HG03565 (cell line): ENCODE results near the gene COL17A1.

Experiments used
- ATAC-seq: cut with Tn5 transposase; IDR thresholded peaks from one replicate; pipeline ENCODE4 v1.9.1; 2021; ENCODE audit warnings: mild to moderate bottlenecking, moderate library complexity; ENCODE audit not compliant: unreplicated experiment

Gene COL17A1

DNA sequence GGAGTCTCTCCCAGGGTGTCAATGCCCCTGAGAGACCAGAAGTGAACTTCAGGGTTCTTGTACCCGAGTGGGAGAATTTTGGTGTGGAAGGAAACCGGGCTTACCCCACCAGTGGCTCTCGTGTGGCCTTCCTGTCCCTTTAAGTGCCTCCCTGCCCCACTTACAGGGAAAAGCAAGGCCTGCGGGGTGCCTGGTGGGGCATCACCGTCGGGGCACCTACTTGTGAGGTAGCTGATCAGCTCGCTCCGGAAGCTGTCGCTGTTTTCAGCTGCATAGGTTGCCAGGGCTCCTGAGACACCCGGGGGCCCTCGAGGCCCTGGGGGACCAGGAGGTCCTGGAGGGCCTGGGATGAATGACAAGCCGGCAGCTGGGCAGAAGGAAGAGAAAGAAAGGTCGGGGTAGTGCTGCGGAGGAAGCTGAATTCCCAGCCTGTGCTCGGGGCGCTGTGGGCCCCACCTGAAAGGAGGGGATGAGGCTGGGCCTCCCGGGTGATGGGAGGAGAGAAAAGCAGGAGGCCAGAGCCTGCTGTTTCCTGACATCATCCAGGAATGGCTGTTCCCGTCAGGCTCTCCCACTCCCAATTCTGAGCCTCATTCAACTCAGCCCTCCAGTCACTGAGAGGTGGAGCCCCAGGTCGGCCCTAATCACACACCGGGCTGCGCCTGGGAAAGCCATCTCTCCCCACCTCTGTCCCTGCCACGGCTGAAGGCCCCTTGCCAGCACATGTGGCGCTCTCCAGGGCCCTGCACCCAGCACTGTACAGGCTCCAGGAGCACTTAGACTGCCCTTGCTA lies 51.1 kb downstream of the COL17A1 start:
- ATAC-seq = no peak

- ATAC-seq = no peak
These were observed 51.7 kb downstream of the COL17A1 start for GRCh38 chr10:104033966-104034365.

DNA sequence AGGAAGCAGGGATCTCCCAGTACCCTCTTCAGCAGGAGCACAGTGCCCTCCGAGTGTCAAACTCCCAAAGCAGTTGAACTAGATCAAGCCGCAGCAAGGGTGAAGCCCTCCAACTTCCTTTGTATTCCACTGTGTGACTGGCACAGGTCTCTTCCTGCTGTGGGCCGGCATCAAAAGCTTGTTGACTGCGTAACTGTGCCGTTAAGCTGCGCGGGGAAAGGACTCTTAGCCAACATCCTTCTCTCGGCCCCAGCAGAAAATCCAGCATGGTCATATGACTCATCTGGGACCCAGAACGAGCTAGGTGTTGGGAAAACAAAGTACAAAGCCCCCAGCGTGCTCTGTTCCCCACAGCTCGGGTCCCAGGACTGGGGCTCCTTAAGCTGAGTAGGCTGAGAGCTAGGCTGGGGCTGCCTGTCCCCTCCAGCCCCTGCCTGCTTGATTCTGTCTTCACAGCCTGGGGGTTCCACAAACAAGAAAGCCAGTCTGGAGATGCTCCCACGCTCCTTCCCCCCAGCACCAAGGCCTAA lies 52.2 kb downstream of the COL17A1 start:
- no peak for ATAC-seq

GRCh38 chr10:104032144-104032775 lies 53.4 kb downstream of the COL17A1 start:
- ATAC-seq = no peak

DNA sequence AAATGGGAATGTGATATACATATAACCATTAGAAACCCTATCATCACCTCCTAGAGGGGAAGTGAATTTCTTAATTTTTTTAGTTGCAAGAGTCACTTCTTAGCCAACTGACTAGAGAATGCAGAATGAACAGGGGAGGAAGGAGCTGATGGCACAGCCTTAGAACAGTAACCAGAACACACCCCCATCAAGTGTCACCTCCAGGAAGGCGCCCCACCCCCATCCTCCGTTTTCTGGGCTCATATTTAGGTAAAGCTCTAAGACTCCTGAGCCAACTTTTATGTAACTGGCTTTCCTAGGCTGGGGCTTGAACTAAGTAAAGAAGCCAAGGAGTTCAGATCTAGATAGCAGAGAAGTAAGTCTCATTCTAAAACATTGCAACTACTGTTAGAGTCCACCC lies 54.0 kb downstream of the COL17A1 start:
- ATAC-seq = no peak

- no peak for ATAC-seq
These were observed 56.2 kb downstream of the COL17A1 start for GRCh38 chr10:104029521-104029860.

- ATAC-seq = no peak
These were observed 56.7 kb downstream of the COL17A1 start for GRCh38 chr10:104028823-104029520.

- ATAC-seq = no peak
These were observed 57.5 kb downstream of the COL17A1 start for GRCh38 chr10:104028146-104028545.

DNA sequence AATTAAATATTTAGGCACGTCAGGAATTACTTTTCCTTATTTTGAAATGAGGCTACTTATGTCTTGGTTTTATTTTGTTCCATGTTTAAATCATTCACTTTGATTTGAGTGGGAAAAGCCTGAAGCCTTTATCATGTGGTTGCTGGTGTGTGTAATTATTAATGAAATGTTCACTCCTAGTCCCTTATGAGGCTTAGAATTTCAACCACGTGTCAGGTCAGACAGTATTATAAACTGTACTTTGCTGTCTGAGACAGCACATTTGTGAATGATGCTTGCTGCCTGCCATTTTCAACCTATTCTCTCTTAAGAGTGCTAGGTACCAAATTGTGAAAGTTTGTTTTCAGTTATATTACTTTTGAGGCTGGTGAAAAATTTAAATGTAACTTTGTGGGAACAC lies 58.9 kb downstream of the COL17A1 start:
- ATAC-seq = no peak

DNA sequence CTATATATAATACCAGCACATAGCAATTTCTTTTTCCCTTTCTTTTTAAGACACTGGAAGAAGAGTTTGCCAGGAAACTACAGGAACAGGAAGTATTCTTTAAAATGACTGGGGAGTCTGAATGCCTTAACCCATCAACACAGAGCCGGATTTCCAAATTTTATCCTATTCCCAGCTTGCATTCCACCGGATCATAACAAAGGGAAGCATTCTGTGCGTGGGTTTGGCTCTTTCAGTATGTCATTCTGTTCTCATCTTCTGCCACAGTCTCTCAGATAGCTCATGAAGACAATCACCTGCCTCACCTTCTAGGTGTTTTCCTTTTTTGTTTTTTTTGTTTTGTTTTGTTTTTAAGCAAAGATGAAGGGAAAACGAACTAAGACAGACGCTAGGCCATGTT lies 60.2 kb downstream of the COL17A1 start:
- ATAC-seq = no peak

DNA sequence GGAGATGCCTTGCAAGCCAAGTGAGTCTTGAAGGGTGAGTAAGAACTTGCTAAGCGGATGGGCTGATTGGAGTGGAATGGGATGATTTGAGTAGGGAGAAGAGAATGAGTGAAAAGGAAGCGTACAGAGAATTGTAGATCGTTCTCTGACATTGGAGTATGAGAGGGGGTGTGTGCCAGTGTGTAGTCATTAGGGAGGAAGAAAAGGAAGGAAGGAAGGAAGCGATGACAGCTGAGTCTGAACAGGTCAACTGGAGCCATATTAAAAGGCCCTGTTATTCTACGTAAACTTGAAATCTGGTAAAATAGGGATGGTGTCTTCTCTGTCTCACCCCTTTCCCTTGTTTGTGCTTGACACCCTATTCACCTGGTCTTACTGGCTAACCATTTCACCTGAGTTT lies 63.7 kb downstream of the COL17A1 start:
- no peak for ATAC-seq

DNA sequence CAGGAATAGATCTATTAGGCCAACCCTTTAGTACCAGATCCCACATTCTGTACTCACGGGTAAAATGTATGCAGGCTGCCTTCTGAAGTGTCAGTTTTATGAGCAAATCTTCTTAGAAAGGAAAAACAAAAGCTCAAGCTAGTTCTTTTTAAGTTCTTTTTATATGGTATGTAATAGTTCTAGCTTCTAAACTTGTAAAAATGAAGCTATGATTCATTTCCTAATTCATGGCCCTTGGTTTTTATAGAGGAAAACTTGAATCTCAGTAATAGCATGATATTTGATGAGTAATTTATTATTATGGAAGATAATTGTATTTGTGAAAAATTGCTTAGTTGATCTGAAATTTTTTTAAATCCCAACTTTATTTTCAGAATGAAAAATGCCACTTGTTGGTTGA lies 64.4 kb downstream of the COL17A1 start:
- ATAC-seq = no peak

DNA sequence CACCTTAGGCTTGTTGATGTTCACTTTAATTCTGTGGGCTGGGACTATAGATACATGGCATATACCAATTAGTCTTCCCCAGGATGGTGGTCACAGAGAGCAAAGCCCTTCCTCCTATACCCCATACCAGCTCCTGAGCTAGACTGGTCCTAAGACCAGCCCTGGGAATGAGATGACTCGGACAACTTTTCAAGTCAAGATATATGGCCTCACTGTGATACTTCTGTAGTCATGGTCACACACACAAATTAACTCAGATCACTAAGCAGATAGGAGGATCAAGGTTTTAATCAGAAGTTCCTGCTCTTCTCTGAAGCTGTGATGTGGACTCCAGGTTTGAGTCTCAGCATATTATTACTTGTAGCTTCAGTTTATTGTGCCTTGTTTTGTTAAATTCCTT lies 65.7 kb downstream of the COL17A1 start:
- no peak for ATAC-seq

GRCh38 chr10:104018471-104018870 lies 67.2 kb downstream of the COL17A1 start:
- ATAC-seq = no peak

GRCh38 chr10:104016661-104017060 lies 69.0 kb downstream of the COL17A1 start:
- ATAC-seq = no peak

DNA sequence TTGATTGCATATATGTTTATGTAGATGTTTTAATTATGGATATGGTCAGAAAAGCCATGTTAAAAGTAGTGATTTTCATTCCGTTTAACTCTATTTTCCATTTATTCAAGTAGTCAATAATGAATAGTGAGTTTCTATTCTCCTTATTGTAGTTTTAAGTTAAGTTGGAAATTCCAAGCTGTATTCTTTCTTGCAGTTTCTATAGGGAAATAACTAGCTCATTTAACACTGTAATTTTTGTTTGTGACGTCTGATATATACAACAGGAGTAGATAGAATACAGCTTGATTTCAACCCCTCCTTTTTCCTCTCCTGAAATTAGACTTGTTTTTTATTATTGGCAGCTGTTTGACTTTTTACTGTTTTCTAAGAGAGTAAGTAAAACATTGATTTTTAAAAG lies 71.5 kb downstream of the COL17A1 start:
- ATAC-seq = no peak

GRCh38 chr10:104013489-104013888 lies 72.2 kb downstream of the COL17A1 start:
- ATAC-seq = no peak

DNA sequence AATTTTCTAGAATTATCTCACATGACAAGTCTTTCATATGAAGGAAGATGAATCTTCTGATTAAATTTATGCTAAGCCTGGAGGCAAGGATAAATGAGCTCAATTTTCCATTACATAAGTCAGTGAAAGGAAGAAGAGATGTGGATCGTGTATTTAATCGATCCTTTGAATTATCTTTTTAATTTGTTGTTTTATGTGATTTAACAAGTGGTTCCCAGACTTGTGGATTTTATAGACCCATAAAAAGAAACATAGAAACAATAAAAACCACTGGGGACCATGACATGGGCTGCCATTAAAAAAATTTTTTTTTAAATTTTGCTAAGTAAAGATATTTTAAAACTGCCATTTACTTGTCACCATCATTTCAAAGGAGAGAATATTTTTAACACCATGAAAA lies 73.8 kb downstream of the COL17A1 start:
- no peak for ATAC-seq

DNA sequence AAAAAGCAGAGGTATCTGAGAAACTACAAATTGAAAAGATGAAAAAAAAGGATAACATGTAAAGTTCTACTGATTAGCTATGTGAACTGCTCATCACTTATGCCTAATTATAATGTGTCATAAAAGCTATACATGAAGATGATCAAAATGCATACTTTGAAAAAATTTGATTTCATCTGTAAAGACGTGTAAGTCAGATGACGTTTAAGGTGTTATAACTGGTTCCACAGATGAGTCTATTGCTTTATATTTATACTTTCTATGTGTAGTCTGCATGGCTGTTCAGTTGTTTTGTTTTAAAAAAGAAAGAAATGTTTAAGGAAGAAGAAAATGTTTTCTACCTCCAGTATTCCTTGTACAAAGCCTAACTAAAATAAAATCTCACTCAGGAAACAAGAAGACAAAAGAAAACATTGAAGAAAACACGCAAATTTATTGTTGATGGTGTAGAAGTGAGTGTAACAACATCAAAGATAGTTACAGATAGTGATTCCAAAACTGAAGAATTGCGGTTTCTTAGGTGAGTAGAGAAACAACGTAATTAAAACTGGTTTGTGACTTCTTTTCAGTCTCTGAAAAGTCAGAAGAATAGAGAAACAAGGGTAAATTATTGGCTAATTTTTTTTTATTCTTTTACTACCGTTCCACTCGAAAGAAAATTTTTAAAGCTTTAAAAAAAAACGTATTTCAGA lies 80.4 kb downstream of the COL17A1 start:
- no peak for ATAC-seq

- ATAC-seq = no peak
These were observed 82.8 kb downstream of the COL17A1 start for GRCh38 chr10:104002911-104003310.

DNA sequence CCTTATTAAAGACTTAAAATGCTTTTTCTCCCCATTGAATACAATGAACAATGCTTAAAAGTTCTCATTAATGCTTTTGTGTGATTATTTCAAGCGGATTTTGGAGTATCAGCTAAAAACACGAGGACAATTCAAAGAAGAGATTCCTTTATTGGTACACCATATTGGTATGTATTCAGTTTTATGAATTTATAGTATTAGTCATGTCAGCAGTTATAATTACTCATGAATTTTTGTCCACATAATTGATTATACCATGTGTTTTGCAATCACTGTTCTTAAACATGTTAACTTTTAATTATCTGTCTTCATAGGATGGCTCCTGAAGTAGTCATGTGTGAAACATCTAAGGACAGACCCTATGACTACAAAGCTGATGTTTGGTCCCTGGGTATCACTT lies 86.9 kb downstream of the COL17A1 start:
- ATAC-seq = no peak
